SU-DHL-6 (cell line): ENCODE results near the gene GDF7.

Experiments
- EZH2phosphoT487 ChIP-seq: fragments of 200-600 bp; sonication (generic), shearing (Covaris generic); conservative IDR thresholded peaks from 2 replicates; pipeline ENCODE4 v1.6.1; 2018; ENCODE audit warnings: mild to moderate bottlenecking, antibody characterized with exemption, low read length, moderate library complexity, mixed read lengths
- TF ChIP-seq, protein P1 (sequence below): fragments of 200-600 bp; sonication (generic); IDR thresholded peaks from one replicate; pipeline ENCODE4 v1.5.1; 2017; ENCODE audit warnings: antibody characterized with exemption, mild to moderate bottlenecking, low read length, moderate library complexity; ENCODE audit not compliant: insufficient read depth, poor library complexity, severe bottlenecking

DNA sequence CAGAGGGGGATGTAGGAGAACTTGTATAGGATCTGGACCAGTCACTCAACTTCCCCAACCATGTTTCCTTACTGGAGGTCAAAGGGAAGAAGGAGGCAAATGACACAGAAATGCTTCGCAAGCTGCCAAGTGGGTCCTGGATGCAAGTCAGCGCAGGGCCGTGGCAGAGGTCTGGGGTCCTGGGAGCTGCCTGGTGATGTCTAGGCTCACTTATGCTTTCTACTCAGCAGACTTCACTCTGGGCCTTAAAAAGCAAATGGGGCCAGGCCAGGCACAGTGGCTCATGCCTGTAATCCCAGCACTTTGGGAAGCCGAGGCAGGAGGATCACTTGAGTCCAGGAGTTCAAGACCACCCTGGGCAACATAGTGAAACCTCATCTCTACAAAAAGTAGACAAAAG is 36.0 kb upstream of the GDF7 start:
- TF ChIP-seq, protein P1, sequence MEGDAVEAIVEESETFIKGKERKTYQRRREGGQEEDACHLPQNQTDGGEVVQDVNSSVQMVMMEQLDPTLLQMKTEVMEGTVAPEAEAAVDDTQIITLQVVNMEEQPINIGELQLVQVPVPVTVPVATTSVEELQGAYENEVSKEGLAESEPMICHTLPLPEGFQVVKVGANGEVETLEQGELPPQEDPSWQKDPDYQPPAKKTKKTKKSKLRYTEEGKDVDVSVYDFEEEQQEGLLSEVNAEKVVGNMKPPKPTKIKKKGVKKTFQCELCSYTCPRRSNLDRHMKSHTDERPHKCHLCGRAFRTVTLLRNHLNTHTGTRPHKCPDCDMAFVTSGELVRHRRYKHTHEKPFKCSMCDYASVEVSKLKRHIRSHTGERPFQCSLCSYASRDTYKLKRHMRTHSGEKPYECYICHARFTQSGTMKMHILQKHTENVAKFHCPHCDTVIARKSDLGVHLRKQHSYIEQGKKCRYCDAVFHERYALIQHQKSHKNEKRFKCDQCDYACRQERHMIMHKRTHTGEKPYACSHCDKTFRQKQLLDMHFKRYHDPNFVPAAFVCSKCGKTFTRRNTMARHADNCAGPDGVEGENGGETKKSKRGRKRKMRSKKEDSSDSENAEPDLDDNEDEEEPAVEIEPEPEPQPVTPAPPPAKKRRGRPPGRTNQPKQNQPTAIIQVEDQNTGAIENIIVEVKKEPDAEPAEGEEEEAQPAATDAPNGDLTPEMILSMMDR: no peak
- no peak for TF ChIP-seq EZH2phosphoT487
